ENCODE measurements around the gene LRRC56.

DNA sequence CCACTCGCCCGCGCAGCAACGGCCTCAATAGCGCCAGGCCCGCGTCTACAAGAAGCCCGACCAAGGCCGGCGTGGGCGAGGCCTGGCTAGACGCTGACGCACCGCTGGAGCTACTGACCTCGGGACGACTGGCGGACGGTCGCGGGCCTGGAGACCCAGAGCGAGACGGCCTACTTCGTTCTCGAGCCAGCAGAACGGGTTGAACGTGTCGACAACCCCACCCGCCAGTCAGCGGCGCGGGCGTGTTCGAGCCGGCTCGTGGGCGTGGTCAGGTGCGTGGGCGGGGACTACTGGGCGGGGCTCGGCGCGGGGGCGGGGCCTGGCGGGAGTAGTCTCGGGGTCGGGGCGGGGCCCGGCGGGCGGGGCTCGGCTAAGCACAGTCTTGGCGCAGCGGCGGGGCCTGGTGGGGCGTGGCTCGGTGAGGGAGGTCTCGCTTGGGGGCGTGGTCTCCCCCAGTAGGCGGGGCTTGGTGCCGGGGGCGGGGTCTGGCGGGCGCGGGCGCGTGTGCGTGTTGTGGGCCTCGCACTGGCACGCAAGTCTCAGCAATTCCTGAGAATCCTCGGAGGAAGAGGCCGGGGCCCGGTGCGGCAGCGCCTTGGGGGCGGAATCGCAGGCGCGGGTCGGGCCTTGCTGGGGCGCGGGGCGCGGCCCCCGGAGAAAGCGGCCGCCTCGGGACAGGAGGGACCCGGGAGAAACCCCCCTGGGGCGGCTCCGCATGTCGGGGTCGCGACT is 30.2 kb upstream of the LRRC56 start, which contains the start of gene RNH1:
- TF ChIP-seq EZH2 (IDR thresholded peaks at IDR 0.05; ENCODE audit: insufficient read depth, poor library complexity, severe bottlenecking): no peak
- TF ChIP-seq EZH2phosphoT487 (IDR thresholded peaks at IDR 0.05; ENCODE audit: insufficient read depth, low read depth): no peak
